Smooth muscle cell (in vitro differentiated cells): ENCODE data around the gene GPR15LG. TPM values are rescaled to one million over a fixed set of nuclear protein-coding genes. Genes with fewer than 3 reads are reported as not detected.
A peak's percentile ranks its signal among the peaks of the same experiment; 100 is the strongest.

Source experiments
- DNase-seq: peaks from one replicate; lab custom pipeline; 2025; ENCODE audit not compliant: unreplicated experiment; lab: John Stamatoyannopoulos, UW
- H2AFZ ChIP-seq: fragments of 200-600 bp; sonication (generic); 2 replicates; pipeline ENCODE4 v1.6.0; 2016; ENCODE audit warnings: antibody characterized with exemption, low read depth, mild to moderate bottlenecking
- H3F3A ChIP-seq: fragments of 200-600 bp; sonication (generic); 2 replicates; pipeline ENCODE4 v1.6.0; 2017; ENCODE audit warnings: antibody characterized with exemption, low read depth
- H3K27ac ChIP-seq: fragments of 200-600 bp; sonication (generic); 2 replicates; pipeline ENCODE4 v1.5.1; 2016; ENCODE audit warnings: low read depth, mild to moderate bottlenecking
- H3K27me3 ChIP-seq: fragments of 200-600 bp; sonication (generic); 2 replicates; pipeline ENCODE4 v1.6.1; 2016; ENCODE audit warnings: low read depth, mild to moderate bottlenecking
- H3K36me3 ChIP-seq: fragments of 200-600 bp; sonication (generic); 2 replicates; pipeline ENCODE4 v1.5.1; 2016; ENCODE audit warnings: low read depth
- H3K4me1 ChIP-seq: fragments of 200-600 bp; sonication (generic); 2 replicates; pipeline ENCODE4 v1.5.1; 2016; ENCODE audit warnings: low read depth
- H3K4me2 ChIP-seq: fragments of 200-600 bp; sonication (generic); 2 replicates; pipeline ENCODE4 v1.6.0; 2016; ENCODE audit warnings: mild to moderate bottlenecking
- H3K4me3 ChIP-seq: fragments of 200-600 bp; sonication (generic); 2 replicates; pipeline ENCODE4 v1.5.1; 2016; ENCODE audit warnings: mild to moderate bottlenecking
- H3K79me2 ChIP-seq: fragments of 200-600 bp; sonication (generic); 2 replicates; pipeline ENCODE4 v1.6.0; 2016; ENCODE audit warnings: low read depth, mild to moderate bottlenecking
- H3K9ac ChIP-seq: fragments of 200-600 bp; sonication (generic); 2 replicates; pipeline ENCODE4 v1.6.0; 2016; ENCODE audit warnings: low read depth
- H3K9me3 ChIP-seq: fragments of 200-600 bp; sonication (generic); replicated peaks from 2 replicates; pipeline ENCODE4 v1.5.1; 2016; ENCODE audit warnings: low read depth
- H4K20me1 ChIP-seq: fragments of 200-600 bp; sonication (generic); 2 replicates; pipeline ENCODE4 v1.6.0; 2016; ENCODE audit warnings: low read depth
- WGBS: methylation state at CpG from one replicate; pipeline ENCODE4 v1.1.7; 2016; ENCODE audit warnings: low lambda C conversion rate; 5-methylcytosine and 5-hydroxymethylcytosine counted together
- polyA plus RNA-seq: library from polyadenylated mRNA; unstranded; fragments of >200 nt; fragmentation: Nextera tagmentation; extraction: Ambion mirVana; gene quantifications from 2 replicates; pipeline ENCODE4 v1.2.1, GENCODE V29; 2016
- total RNA-seq: library from RNA; depleted of rRNA; stranded (reverse); fragments of >200 nt; gene quantifications from 2 replicates; pipeline ENCODE4 v1.2.3, GENCODE V29; 2014
- TF ChIP-seq, protein P1 (sequence below): fragments of 200-600 bp; sonication (generic); IDR thresholded peaks from 2 replicates; pipeline ENCODE4 v1.5.1; 2017; ENCODE audit warnings: borderline replicate concordance, mild to moderate bottlenecking, antibody characterized with exemption; ENCODE audit not compliant: insufficient read depth, poor library complexity, severe bottlenecking

The GPR15LG gene
- total and polyA plus RNA-seq, 2 experiments from 2014 or later = 0.49 to 1.6 TPM

GRCh38 chr10:84193327-84193726 is 19.7 kb downstream of the GPR15LG start:
- TF ChIP-seq, protein P1, sequence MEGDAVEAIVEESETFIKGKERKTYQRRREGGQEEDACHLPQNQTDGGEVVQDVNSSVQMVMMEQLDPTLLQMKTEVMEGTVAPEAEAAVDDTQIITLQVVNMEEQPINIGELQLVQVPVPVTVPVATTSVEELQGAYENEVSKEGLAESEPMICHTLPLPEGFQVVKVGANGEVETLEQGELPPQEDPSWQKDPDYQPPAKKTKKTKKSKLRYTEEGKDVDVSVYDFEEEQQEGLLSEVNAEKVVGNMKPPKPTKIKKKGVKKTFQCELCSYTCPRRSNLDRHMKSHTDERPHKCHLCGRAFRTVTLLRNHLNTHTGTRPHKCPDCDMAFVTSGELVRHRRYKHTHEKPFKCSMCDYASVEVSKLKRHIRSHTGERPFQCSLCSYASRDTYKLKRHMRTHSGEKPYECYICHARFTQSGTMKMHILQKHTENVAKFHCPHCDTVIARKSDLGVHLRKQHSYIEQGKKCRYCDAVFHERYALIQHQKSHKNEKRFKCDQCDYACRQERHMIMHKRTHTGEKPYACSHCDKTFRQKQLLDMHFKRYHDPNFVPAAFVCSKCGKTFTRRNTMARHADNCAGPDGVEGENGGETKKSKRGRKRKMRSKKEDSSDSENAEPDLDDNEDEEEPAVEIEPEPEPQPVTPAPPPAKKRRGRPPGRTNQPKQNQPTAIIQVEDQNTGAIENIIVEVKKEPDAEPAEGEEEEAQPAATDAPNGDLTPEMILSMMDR = no peak
- Histone ChIP-seq H3K9me3 (no peaks in the 10 kb centered on the region), H3F3A (no peaks in the 10 kb centered on the region), H3K4me2 (no peak overlapping the region), H3K4me3 (no peak overlapping the region), H4K20me1 (no peaks in the 10 kb centered on the region), H3K79me2 (no peaks in the 10 kb centered on the region), H3K9ac (no peak overlapping the region), H3K27me3 (peaks cover 63% of the 10 kb centered on the region), H2AFZ (no peak overlapping the region), H3K27ac (no peak overlapping the region), H3K4me1 (no peaks in the 10 kb centered on the region), H3K36me3 (no peaks in the 10 kb centered on the region)
- whole genome bisulfite sequencing = 87% methylated on average over 2 of the region's 2 CpGs
- DNase-seq = no peak

- Histone ChIP-seq H3K9me3 (no peaks in the 10 kb centered on the region), H3K36me3 (no peaks in the 10 kb centered on the region), H4K20me1 (no peaks in the 10 kb centered on the region), H3K27me3 (peaks cover 63% of the 10 kb centered on the region), H3F3A (no peaks in the 10 kb centered on the region), H3K79me2 (no peaks in the 10 kb centered on the region), H2AFZ (peak overlapping the region; percentile 94), H3K27ac (no peak overlapping the region), H3K4me1 (no peaks in the 10 kb centered on the region), H3K4me3 (peak overlapping the region; percentile 69), H3K4me2 (peak overlapping the region; percentile 97), H3K9ac (no peak overlapping the region)
- TF ChIP-seq, protein P1 = no peak
- 43% methylated on average over 5 of the region's 5 CpGs for WGBS
- DNase-seq = no peak
Observed at GRCh38 chr10:84193846-84194423, 20.3 kb downstream of the GPR15LG start.

DNA sequence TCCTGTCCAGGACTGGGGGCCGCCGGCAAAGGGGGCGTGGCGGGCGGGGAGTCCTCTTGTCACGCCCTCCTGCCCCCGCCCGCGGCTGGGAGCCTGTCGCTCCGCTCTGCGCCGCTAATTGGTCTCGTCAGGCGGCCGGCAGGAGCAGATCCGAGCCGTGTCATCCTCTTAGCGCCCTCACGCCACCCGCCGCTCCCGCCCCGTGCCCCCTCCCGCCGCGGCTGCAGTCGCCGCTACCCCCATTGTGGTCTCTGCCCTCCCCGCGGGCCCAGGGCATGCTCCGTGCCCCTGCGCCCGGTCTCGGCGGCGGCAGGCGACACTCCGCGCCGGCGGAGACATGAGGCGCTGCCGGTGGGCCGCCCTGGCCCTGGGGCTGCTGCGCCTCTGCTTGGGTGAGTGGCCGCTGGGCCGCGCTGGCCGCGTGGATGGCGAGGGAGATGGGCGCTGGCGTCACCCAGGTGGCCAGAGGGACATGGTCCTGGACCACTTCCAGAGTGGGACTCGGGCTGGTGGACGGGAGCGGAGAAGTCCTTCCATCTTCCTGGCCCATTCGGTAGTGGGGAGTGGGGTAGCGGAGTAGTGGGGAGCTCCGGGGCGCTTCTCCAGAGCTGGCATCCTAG is 20.9 kb downstream of the GPR15LG start, which contains the start of gene CDHR1:
CDHR1 (plus strand) TSS at position 114 of the 620 bp plus-strand sequence; CDS start at position 338, 224 bp downstream.
- no peaks in the 10 kb centered on the region for H3F3A ChIP-seq
- no peaks in the 10 kb centered on the region for H4K20me1 ChIP-seq
- no peak within 1 kb of the TSS for H3K27ac ChIP-seq
- no peaks in the 10 kb centered on the region for H3K4me1 ChIP-seq
- peak within 1 kb of the TSS; percentile 69 for H3K4me3 ChIP-seq
- TF ChIP-seq, protein P1 = no peak
- peaks cover 63% of the 10 kb centered on the region for H3K27me3 ChIP-seq
- no peak within 1 kb of the TSS for H3K9ac ChIP-seq
- 5% methylated on average over 37 of the region's 61 CpGs for WGBS
- no peaks in the 10 kb centered on the region for H3K79me2 ChIP-seq
- no peaks in the 10 kb centered on the region for H3K9me3 ChIP-seq
- H3K36me3 ChIP-seq = no peaks in the 10 kb centered on the region
- DNase-seq = peak; percentile 32
- H3K4me2 ChIP-seq = peak within 1 kb of the TSS; percentile 97
- H2AFZ ChIP-seq = peak within 1 kb of the TSS; percentile 94
